ENCODE data around the gene CETN1. TPM values are rescaled to one million over a fixed set of nuclear protein-coding genes. Genes with fewer than 3 reads are reported as not detected.

CETN1 gene
- total and polyA plus RNA-seq, 4 donors: not detected

GRCh38 chr18:612156-612555 is 32.0 kb downstream of the CETN1 start:
- H3K9ac ChIP-seq (ENCODE audit: insufficient read depth in 1 of 2, low read length in 2 of 2): no peak overlapping the region
- H3K27me3 ChIP-seq (ENCODE audit: control insufficient read depth in 3 of 3, insufficient read depth in 3 of 3, low read length in 2 of 3): no peaks in the 10 kb centered on the region
- H3K36me3 ChIP-seq (ENCODE audit: control insufficient read depth in 4 of 4, insufficient read depth in 4 of 4, low read length in 4 of 4): no peaks in the 10 kb centered on the region
- H3K4me3 ChIP-seq: no peak overlapping the region
- H3K4me1 ChIP-seq (ENCODE audit: control insufficient read depth in 5 of 5, insufficient read depth in 5 of 5, low read length in 5 of 5): peaks cover 0 to 34% (median 5%) of the 10 kb centered on the region in 5 donors
- no peak for TF ChIP-seq CTCF (IDR thresholded peaks at IDR 0.05; ENCODE audit: control extremely low read depth, extremely low read depth)
- no peak for ATAC-seq (ENCODE audit: insufficient read depth, low FRiP score)
- H3K9me3 ChIP-seq (ENCODE audit: control insufficient read depth in 4 of 4, insufficient read depth in 3 of 4, low read length in 3 of 4): no peaks in the 10 kb centered on the region
- H3K27ac ChIP-seq (ENCODE audit: low read depth in 1 of 2, low read length in 1 of 2): no peak overlapping the region
- DNase-seq: peak; percentile 56 to 74 (median 71)
- 79 to 94% methylated on average over 7 of the region's 7 CpGs for WGBS, 2 donors

- 49 to 57% methylated on average over 1 of the region's 1 CpG for WGBS, 2 donors
- DNase-seq (no peak), ATAC-seq (ENCODE audit: insufficient read depth, low FRiP score) (no peak)
- peaks cover 0 to 49% (median 14%) of the 10 kb centered on the region in 5 donors for H3K4me1 ChIP-seq (ENCODE audit: control insufficient read depth in 5 of 5, insufficient read depth in 5 of 5, low read length in 5 of 5)
- H3K9me3 ChIP-seq (ENCODE audit: control insufficient read depth in 4 of 4, insufficient read depth in 3 of 4, low read length in 3 of 4): no peaks in the 10 kb centered on the region
- no peaks in the 10 kb centered on the region for H3K36me3 ChIP-seq (ENCODE audit: control insufficient read depth in 4 of 4, insufficient read depth in 4 of 4, low read length in 4 of 4)
- no peak overlapping the region for H3K27ac ChIP-seq (ENCODE audit: low read depth in 1 of 2, low read length in 1 of 2)
- H3K9ac ChIP-seq (ENCODE audit: insufficient read depth in 1 of 2, low read length in 2 of 2): no peak overlapping the region
- no peak overlapping the region for H3K4me3 ChIP-seq
- no peaks in the 10 kb centered on the region for H3K27me3 ChIP-seq (ENCODE audit: control insufficient read depth in 3 of 3, insufficient read depth in 3 of 3, low read length in 2 of 3)
- no peak for TF ChIP-seq CTCF (IDR thresholded peaks at IDR 0.05; ENCODE audit: control extremely low read depth, extremely low read depth)
These were observed 34.0 kb downstream of the CETN1 start for GRCh38 chr18:614193-614592.

GRCh38 chr18:615092-615521 is 34.9 kb downstream of the CETN1 start:
- no peak overlapping the region for H3K9ac ChIP-seq (ENCODE audit: insufficient read depth in 1 of 2, low read length in 2 of 2)
- H3K4me1 ChIP-seq (ENCODE audit: control insufficient read depth in 5 of 5, insufficient read depth in 5 of 5, low read length in 5 of 5): peaks cover 0 to 52% (median 14%) of the 10 kb centered on the region in 5 donors
- H3K27ac ChIP-seq (ENCODE audit: low read depth in 1 of 2, low read length in 1 of 2): no peak overlapping the region
- ATAC-seq (ENCODE audit: insufficient read depth, low FRiP score): no peak
- H3K27me3 ChIP-seq (ENCODE audit: control insufficient read depth in 3 of 3, insufficient read depth in 3 of 3, low read length in 2 of 3): no peaks in the 10 kb centered on the region
- no peak overlapping the region for H3K4me3 ChIP-seq
- WGBS, 2 donors: 41 to 59% methylated on average over 5 of the region's 5 CpGs
- no peak for TF ChIP-seq CTCF (IDR thresholded peaks at IDR 0.05; ENCODE audit: control extremely low read depth, extremely low read depth)
- H3K9me3 ChIP-seq (ENCODE audit: control insufficient read depth in 4 of 4, insufficient read depth in 3 of 4, low read length in 3 of 4): no peaks in the 10 kb centered on the region
- no peak for DNase-seq
- H3K36me3 ChIP-seq (ENCODE audit: control insufficient read depth in 4 of 4, insufficient read depth in 4 of 4, low read length in 4 of 4): no peaks in the 10 kb centered on the region

- Histone ChIP-seq H3K9me3 (ENCODE audit: control insufficient read depth in 4 of 4, insufficient read depth in 3 of 4, low read length in 3 of 4) (no peaks in the 10 kb centered on the region), H3K9ac (ENCODE audit: insufficient read depth in 1 of 2, low read length in 2 of 2) (no peak overlapping the region), H3K36me3 (ENCODE audit: control insufficient read depth in 4 of 4, insufficient read depth in 4 of 4, low read length in 4 of 4) (no peaks in the 10 kb centered on the region), H3K27ac (ENCODE audit: low read depth in 1 of 2, low read length in 1 of 2) (peak overlapping the region in 1 of 2 donors; percentile 42), H3K4me3 (no peak overlapping the region), H3K27me3 (ENCODE audit: control insufficient read depth in 3 of 3, insufficient read depth in 3 of 3, low read length in 2 of 3) (no peaks in the 10 kb centered on the region), H3K4me1 (ENCODE audit: control insufficient read depth in 5 of 5, insufficient read depth in 5 of 5, low read length in 5 of 5) (peaks cover 0 to 52% (median 14%) of the 10 kb centered on the region in 5 donors)
- no peak for TF ChIP-seq CTCF (IDR thresholded peaks at IDR 0.05; ENCODE audit: control extremely low read depth, extremely low read depth)
- ATAC-seq (ENCODE audit: insufficient read depth, low FRiP score) (no peak), DNase-seq (no peak)
- 60 to 77% methylated on average over 4 of the region's 4 CpGs for WGBS, 2 donors
These were observed 35.6 kb downstream of the CETN1 start for GRCh38 chr18:615773-616172.
